Measurements from ENCODE around the gene GAST. TPM values are rescaled to one million over a fixed set of nuclear protein-coding genes. Genes with fewer than 3 reads are reported as not detected.
A peak's percentile ranks its signal among the peaks of the same experiment; 100 is the strongest.

GAST gene
- total and polyA plus RNA-seq, 2 of the 13 experiments (the other 11 are each of a cell fraction or from before 2014, with no cell fraction given), result 0.32 to 0.42 TPM

GRCh38 chr17:41666708-41667279 lies 45.3 kb upstream of the GAST start (continued):
- TF ChIP-seq CHD2 (IDR thresholded peaks at IDR 0.05; ENCODE audit: low read depth, low read length) (no peak), ZNF556 (CRISPR knock-in tag; IDR thresholded peaks at IDR 0.05; ENCODE audit: borderline replicate concordance) (0 out of 2 replicates have a peak, but pooled peaks have one; percentile 59), ZNF770 (CRISPR knock-in tag; IDR thresholded peaks at IDR 0.05) (peak; percentile 9), ZNF704 (CRISPR knock-in tag; IDR thresholded peaks at IDR 0.05; ENCODE audit: borderline replicate concordance) (no peak), HMG20B (CRISPR knock-in tag; conservative IDR thresholded peaks at IDR 0.05) (no peak), RARG (CRISPR knock-in tag; IDR thresholded peaks at IDR 0.05; ENCODE audit: low read depth) (no peak), FOXA1 (IDR thresholded peaks at IDR 0.05) (no peak), FOXA1 (CRISPR knock-in tag; IDR thresholded peaks at IDR 0.05) (no peak), SNAPC2 (CRISPR knock-in tag; IDR thresholded peaks at IDR 0.05) (no peak), ZNF841 (CRISPR knock-in tag; IDR thresholded peaks at IDR 0.05; ENCODE audit: borderline replicate concordance) (no peak), IRF2 (CRISPR knock-in tag; IDR thresholded peaks at IDR 0.05) (peak; percentile 73), RBAK (CRISPR knock-in tag; IDR thresholded peaks at IDR 0.05) (no peak), ADNP (CRISPR knock-in tag; IDR thresholded peaks at IDR 0.05) (no peak), ZNF335 (CRISPR knock-in tag; IDR thresholded peaks at IDR 0.05) (no peak), ZFP91 (CRISPR knock-in tag; IDR thresholded peaks at IDR 0.05; ENCODE audit: borderline replicate concordance) (peak; percentile 79; the same call in 1 of the 2 replicates), TEAD2 (CRISPR knock-in tag; IDR thresholded peaks at IDR 0.05) (0 out of 2 replicates have a peak, but pooled peaks have one; percentile 9), TMF1 (CRISPR knock-in tag; IDR thresholded peaks at IDR 0.05; ENCODE audit: low read depth) (no peak), ZNF33B (CRISPR knock-in tag; IDR thresholded peaks at IDR 0.05) (no peak), ZNF629 (CRISPR knock-in tag; conservative IDR thresholded peaks at IDR 0.05) (peak; percentile 18; the same call in 1 of the 2 replicates), ZHX2 (IDR thresholded peaks at IDR 0.05; ENCODE audit: low read depth) (peak; percentile 59; the same call in 1 of the 2 replicates), ZHX2 (CRISPR knock-in tag; IDR thresholded peaks at IDR 0.05; ENCODE audit: borderline replicate concordance) (no peak)

Data from HepG2 (cell line).